H1 (cell line): Measurements from ENCODE around the gene KHDC4. TPM values are rescaled to one million over a fixed set of nuclear protein-coding genes. Genes with fewer than 3 reads are reported as not detected.

Source experiments
- CTCF ChIA-PET: fragments of 300-600 bp; sonication (Branson Sonifier 250); formaldehyde crosslinking; loops from one replicate; lab custom pipeline; 2021; ENCODE audit not compliant: partially characterized antibody; lab: Charles Lee
- POLR2A ChIA-PET: fragments of 300-600 bp; sonication (Branson Sonifier 250); formaldehyde crosslinking; loops from one replicate; lab custom pipeline; 2021; ENCODE audit warnings: inconsistent platforms; ENCODE audit not compliant: partially characterized antibody; lab: Charles Lee
- DNase-seq, 2 experiments: peaks; one replicate each; pipeline versions ENCODE4 v3.0.0 to v3.0.0-alpha.2; 2010 to 2022; ENCODE audit warnings: low spot score in 2 of 2, low read depth in 1 of 2, mixed read lengths in 1 of 2
- FAIRE-seq: peaks from 2 replicates; lab custom pipeline; 2011; peaks lifted over from hg19 to GRCh38; lab: Jason Lieb, UNC
- H2AFZ ChIP-seq: 2 replicates; pipeline ENCODE4 v1.8.1; 2012; ENCODE audit warnings: low read length, inconsistent platforms
- H2AK5ac ChIP-seq: 2 replicates; pipeline ENCODE4 v1.6.1; 2013; ENCODE audit warnings: low read depth, low read length
- H2BK120ac ChIP-seq: replicated peaks from 2 replicates; pipeline ENCODE3; 2013; ENCODE audit warnings: low read depth, low read length, inconsistent platforms
- H2BK12ac ChIP-seq: 2 replicates; pipeline ENCODE4 v1.6.1; 2013; ENCODE audit warnings: low read depth, low read length
- H2BK15ac ChIP-seq: 2 replicates; pipeline ENCODE4 v1.6.1; 2013; ENCODE audit warnings: low read length
- H2BK20ac ChIP-seq: 2 replicates; pipeline ENCODE4 v1.6.1; 2013; ENCODE audit warnings: low read length
- H2BK5ac ChIP-seq: 2 replicates; pipeline ENCODE4 v1.6.1; 2013; ENCODE audit warnings: low read depth, low read length
- H3K14ac ChIP-seq: 2 replicates; pipeline ENCODE4 v1.6.1; 2013; ENCODE audit warnings: inconsistent platforms; ENCODE audit not compliant: insufficient read length
- H3K18ac ChIP-seq: 2 replicates; pipeline ENCODE4 v1.6.1; 2013; ENCODE audit warnings: low read length; ENCODE audit errors: extremely low read depth
- H3K23ac ChIP-seq: 2 replicates; pipeline ENCODE4 v1.6.1; 2013; ENCODE audit warnings: inconsistent platforms; ENCODE audit not compliant: insufficient read length
- H3K23me2 ChIP-seq: 2 replicates; pipeline ENCODE4 v1.6.1; 2013; ENCODE audit warnings: low read depth, low read length
- H3K27ac ChIP-seq: 2 replicates; pipeline ENCODE4 v1.6.1; 2011; ENCODE audit warnings: low read depth, low read length, inconsistent platforms
- H3K27me3 ChIP-seq, 4 experiments: replicated peaks in 1 of 4; 1 replicate in 1 of 4; 2 replicates in 3 of 4; pipeline versions ENCODE4 v1.6.1 to v1.8.1; 2011 to 2013; ENCODE audit warnings: low read length in 3 of 4, mild to moderate bottlenecking in 3 of 4, inconsistent platforms in 2 of 4, mixed read lengths in 2 of 4, moderate library complexity in 1 of 4; ENCODE audit not compliant: control insufficient read depth in 3 of 4, insufficient read depth in 3 of 4; ENCODE audit errors: extremely low read depth in 1 of 4
- H3K36me3 ChIP-seq, 4 experiments: 2 replicates each; pipeline versions ENCODE4 v1.6.1 to v1.8.1; 2011 to 2013; ENCODE audit warnings: mild to moderate bottlenecking in 4 of 4, low read length in 3 of 4, moderate library complexity in 2 of 4, control low read depth in 1 of 4, inconsistent platforms in 1 of 4; ENCODE audit not compliant: insufficient read depth in 4 of 4, control insufficient read depth in 2 of 4
- H3K4ac ChIP-seq: replicated peaks from 2 replicates; pipeline ENCODE3; 2013; ENCODE audit warnings: low read length, low read depth, mixed read lengths, inconsistent platforms; ENCODE audit not compliant: insufficient read length
- H3K4me1 ChIP-seq, 4 experiments: replicated peaks in 1 of 4; 1 replicate in 1 of 4; 2 replicates in 3 of 4; pipeline versions ENCODE4 v1.6.1 to v1.8.1; 2011 to 2013; ENCODE audit warnings: low read length in 3 of 4, inconsistent platforms in 2 of 4, mixed read lengths in 1 of 4; ENCODE audit not compliant: insufficient read depth in 4 of 4, control insufficient read depth in 3 of 4
- H3K4me2 ChIP-seq, 2 experiments: 2 replicates each; pipeline versions ENCODE4 v1.6.1 to v1.8.1; 2011 to 2013; ENCODE audit warnings: low read depth in 2 of 2, low read length in 2 of 2, control low read depth in 1 of 2, inconsistent platforms in 1 of 2, mild to moderate bottlenecking in 1 of 2; ENCODE audit not compliant: insufficient read depth in 1 of 2
- H3K4me3 ChIP-seq, 4 experiments: fragments of 200-600, 300-600 bp in 1 of 4; sonication (generic), shearing (Covaris generic), sonication (Bioruptor Twin) in 1 of 4; 2 replicates each; pipeline versions ENCODE4 v1.5.1 to v1.8.1; 2011 to 2016; ENCODE audit warnings: low read length in 4 of 4, low read depth in 3 of 4, control low read depth in 2 of 4, inconsistent platforms in 2 of 4, mild to moderate bottlenecking in 2 of 4, mixed read lengths in 1 of 4, moderate library complexity in 1 of 4; ENCODE audit not compliant: insufficient read depth in 2 of 4; ENCODE audit errors: extremely low read depth in 1 of 4
- H3K56ac ChIP-seq: replicated peaks from 2 replicates; pipeline ENCODE3; 2013; ENCODE audit warnings: low read depth, mild to moderate bottlenecking, mixed read lengths, low read length, inconsistent platforms; ENCODE audit not compliant: insufficient read length
- H3K79me1 ChIP-seq: 2 replicates; pipeline ENCODE4 v1.6.1; 2013; ENCODE audit warnings: low read depth, low read length, control low read depth
- H3K79me2 ChIP-seq, 2 experiments: 2 replicates each; pipeline versions ENCODE4 v1.6.1 to v1.8.1; 2012 to 2013; ENCODE audit warnings: low read length in 2 of 2, mild to moderate bottlenecking in 2 of 2, inconsistent platforms in 1 of 2; ENCODE audit not compliant: insufficient read depth in 2 of 2, control insufficient read depth in 1 of 2
- H3K9ac ChIP-seq, 4 experiments: replicated peaks in 1 of 4; 1 replicate in 1 of 4; 2 replicates in 3 of 4; pipeline versions ENCODE4 v1.6.1 to v1.8.1; 2011 to 2013; ENCODE audit warnings: low read depth in 3 of 4, low read length in 3 of 4, control low read depth in 2 of 4, mild to moderate bottlenecking in 2 of 4, moderate library complexity in 2 of 4, inconsistent platforms in 1 of 4; ENCODE audit errors: extremely low read depth in 1 of 4
- H3K9me3 ChIP-seq, 2 experiments: 2 replicates each; pipeline versions ENCODE4 v1.6.1 to v1.8.1; 2012 to 2013; ENCODE audit warnings: mild to moderate bottlenecking in 2 of 2, moderate library complexity in 2 of 2, control low read depth in 1 of 2, inconsistent platforms in 1 of 2, low read depth in 1 of 2, low read length in 1 of 2, mixed read lengths in 1 of 2; ENCODE audit not compliant: insufficient read depth in 2 of 2
- H4K20me1 ChIP-seq, 2 experiments: replicated peaks in 1 of 2; 2 replicates each; pipeline versions ENCODE3 to v1.8.1; 2011 to 2013; ENCODE audit warnings: inconsistent platforms in 2 of 2, low read length in 2 of 2, mild to moderate bottlenecking in 1 of 2; ENCODE audit not compliant: insufficient read depth in 2 of 2, control insufficient read depth in 1 of 2
- H4K5ac ChIP-seq: 2 replicates; pipeline ENCODE4 v1.6.1; 2013; ENCODE audit warnings: low read length, low read depth, mixed read lengths, inconsistent platforms; ENCODE audit not compliant: insufficient read length
- H4K8ac ChIP-seq: 2 replicates; pipeline ENCODE4 v1.8.0; 2013; ENCODE audit warnings: mild to moderate bottlenecking, moderate library complexity, low read length, inconsistent platforms; ENCODE audit not compliant: insufficient read depth; ENCODE audit errors: extremely low read depth
- H4K91ac ChIP-seq: replicated peaks from 2 replicates; pipeline ENCODE3; 2013; ENCODE audit warnings: low read length, mixed read lengths, inconsistent platforms; ENCODE audit not compliant: insufficient read length
- WGBS, 2 experiments: shearing (Covaris generic) in 1 of 2; methylation state at CpG; one replicate each; pipeline versions ENCODE4 v1.1.6 to v1.1.7; 2013 to 2015; ENCODE audit warnings: low lambda C conversion rate in 2 of 2, mixed read lengths in 2 of 2, inconsistent platforms in 1 of 2, low coverage in 1 of 2, missing lambda C conversion rate in 1 of 2; ENCODE audit not compliant: insufficient replicate concordance in 2 of 2, insufficient coverage in 1 of 2, insufficient read length in 1 of 2; ENCODE audit errors: extremely low coverage in 1 of 2, missing lambda C conversion rate in 1 of 2; 5-methylcytosine and 5-hydroxymethylcytosine counted together
- polyA plus RNA-seq, 7 experiments: library from polyadenylated mRNA; depleted of rRNA in 3 of 7; stranded (reverse) in 5 of 7; unstranded in 2 of 7; fragments of >200 nt in 5 of 7; fragments of 200-250 nt in 2 of 7; gene quantifications; 1 replicate in 5 of 7; 2 replicates in 1 of 7; 4 replicates in 1 of 7; pipeline versions ENCODE4 v1.2.1 to v1.2.3, GENCODE V29; 2011 to 2013; ENCODE audit warnings: missing spikeins in 2 of 7, mixed read lengths in 2 of 7
- total RNA-seq: library from RNA; stranded (reverse); fragmentation: NEBNext Ultra II Directional; extraction: Animal tissue kit (Norgen Biotek cat#: 25700); gene quantifications from 2 replicates; pipeline ENCODE4 v1.2.1, GENCODE V29; 2021

KHDC4 gene
- total and polyA plus RNA-seq, 2 of the 8 experiments (the other 6 are each of a cell fraction or from before 2014, with no cell fraction given) = 56.6 to 81.1 TPM

- no peaks in the 10 kb centered on the region for H3K9me3 ChIP-seq
- 97% methylated on average over 2 of the region's 2 CpGs; no CpG with 5 or more reads in 1 of the 2 experiments for WGBS, 2 experiments
- no peak for FAIRE-seq
- no peak overlapping the region for H3K14ac ChIP-seq
- H4K8ac ChIP-seq = no peak overlapping the region
- no peak overlapping the region for H4K91ac ChIP-seq
- ChIA-PET POLR2A (interaction anchor here (0.7 to 9.2 kb wide), 3 partner anchors 9 to 19 kb away, joined by 3 to 60 read pairs (median 5); partner anchors contain the start of gene KHDC4), CTCF (interaction anchor here (0.7 to 0.9 kb wide), 2 partner anchors 41 to 94 kb away, joined by 3 read pairs; no protein-coding TSS in a partner anchor)
- no peak for DNase-seq
- H3K4ac ChIP-seq = no peak overlapping the region
- no peak overlapping the region for H3K4me2 ChIP-seq
- H3K23me2 ChIP-seq = no peaks in the 10 kb centered on the region; the same call in 1 of the 2 replicates
- no peak overlapping the region for H2AK5ac ChIP-seq
- no peak overlapping the region for H2BK120ac ChIP-seq
- H3K18ac ChIP-seq = no peak overlapping the region
- H3K9ac ChIP-seq = no peak overlapping the region
- H3K4me3 ChIP-seq = no peak overlapping the region
- peaks cover 0 to 14% of the 10 kb centered on the region in 2 experiments; a peak in 2 of 4 replicates for H3K79me2 ChIP-seq
- H4K20me1 ChIP-seq = peaks cover 1 to 17% of the 10 kb centered on the region in 2 experiments
- H3K4me1 ChIP-seq = no peaks in the 10 kb centered on the region
- no peaks in the 10 kb centered on the region; the same call in 1 of the 2 replicates for H3K79me1 ChIP-seq
- no peak overlapping the region for H2BK5ac ChIP-seq
- no peak overlapping the region for H2BK12ac ChIP-seq
- no peaks in the 10 kb centered on the region for H3K27me3 ChIP-seq
- no peak overlapping the region for H2BK20ac ChIP-seq
- H2AFZ ChIP-seq = no peak overlapping the region
- H3K27ac ChIP-seq = no peak overlapping the region
- H4K5ac ChIP-seq = no peak overlapping the region
- peaks cover 56 to 99% (median 84%) of the 10 kb centered on the region in 4 experiments for H3K36me3 ChIP-seq
- no peak overlapping the region for H3K23ac ChIP-seq
- no peak overlapping the region for H2BK15ac ChIP-seq
- H3K56ac ChIP-seq = no peak overlapping the region
These were observed 8.7 kb downstream of the KHDC4 start for GRCh38 chr1:155925506-155925905.
